HEK293 (cell line): ENCODE data around the gene MYO5B.

Source experiments
- CTCF ChIA-PET: fragments of 350-600 bp; formaldehyde crosslinking; extraction: SDS; loops from one replicate; lab custom pipeline; 2021; ENCODE audit warnings: antibody characterized with exemption; lab: Yijun Ruan, JAX
- POLR2A ChIA-PET: fragments of 300-600 bp; formaldehyde crosslinking; extraction: SDS; loops from one replicate; lab custom pipeline; 2020; ENCODE audit warnings: antibody characterized with exemption, inconsistent platforms; lab: Yijun Ruan, JAX
- H3K27ac ChIP-seq: fragments of 200-500 bp; sonication (Bioruptor generic); 2 replicates; pipeline ENCODE4 v1.5.1; 2014; ENCODE audit warnings: low read depth, low read length, control low read depth, inconsistent platforms; ENCODE audit errors: extremely low read depth
- H3K36me3 ChIP-seq, 2 experiments: fragments of 200-500 bp in 1 of 2; sonication (Bioruptor generic) in 1 of 2; 1 replicate in 1 of 2; 2 replicates in 1 of 2; pipeline ENCODE4 v1.5.1; 2014 to 2017; ENCODE audit warnings: inconsistent platforms in 2 of 2, low read length in 2 of 2; ENCODE audit not compliant: control insufficient read depth in 2 of 2, insufficient read depth in 1 of 2
- H3K4me1 ChIP-seq: fragments of 200-500 bp; sonication (Bioruptor generic); 2 replicates; pipeline ENCODE4 v1.5.1; 2014; ENCODE audit warnings: mild to moderate bottlenecking, low read length, inconsistent platforms; ENCODE audit not compliant: control insufficient read depth, insufficient read depth
- H3K4me3 ChIP-seq: 2 replicates; pipeline ENCODE4 v1.5.1; 2011; ENCODE audit warnings: low read depth, mild to moderate bottlenecking, control low read depth, low read length, moderate library complexity
- H3K9me3 ChIP-seq: fragments of 200-500 bp; sonication (Bioruptor generic); 2 replicates; pipeline ENCODE4 v1.5.1; 2014; ENCODE audit warnings: low read depth, low read length, inconsistent platforms; ENCODE audit not compliant: control insufficient read depth, insufficient read depth
- CTCF ChIP-seq: fragments of 450-650 bp; formaldehyde crosslinking; IDR thresholded peaks from 2 replicates; pipeline ENCODE4 v1.5.1; 2016; ENCODE audit warnings: missing biosample characterization, missing genetic modification characterization
- FEZF1 ChIP-seq: fragments of 450-650 bp; formaldehyde crosslinking; IDR thresholded peaks from 2 replicates; pipeline ENCODE4 v1.5.1; 2016; ENCODE audit warnings: missing biosample characterization, missing genetic modification characterization
- INSM2 ChIP-seq: fragments of 450-650 bp; formaldehyde crosslinking; IDR thresholded peaks from 2 replicates; pipeline ENCODE4 v1.5.1; 2016; ENCODE audit warnings: missing biosample characterization, missing genetic modification characterization
- KLF10 ChIP-seq: fragments of 450-650 bp; IDR thresholded peaks from 2 replicates; pipeline ENCODE4 v1.5.1; 2018; ENCODE audit warnings: missing biosample characterization, mild to moderate bottlenecking, missing genetic modification characterization
- KLF9 ChIP-seq: fragments of 450-650 bp; formaldehyde crosslinking; IDR thresholded peaks from 2 replicates; pipeline ENCODE4 v1.5.1; 2016; ENCODE audit warnings: missing biosample characterization, missing genetic modification characterization, low read depth
- SCRT1 ChIP-seq: fragments of 450-650 bp; formaldehyde crosslinking; IDR thresholded peaks from 2 replicates; pipeline ENCODE4 v1.5.1; 2016; ENCODE audit warnings: missing biosample characterization, missing genetic modification characterization, borderline replicate concordance
- ZBTB7A ChIP-seq: fragments of 450-650 bp; formaldehyde crosslinking; IDR thresholded peaks from 2 replicates; pipeline ENCODE4 v1.5.1; 2016; ENCODE audit warnings: low read depth, missing biosample characterization, missing genetic modification characterization
- ZNF112 ChIP-seq: fragments of 450-650 bp; formaldehyde crosslinking; IDR thresholded peaks from 2 replicates; pipeline ENCODE4 v1.5.0; 2017; ENCODE audit warnings: missing biosample characterization, missing genetic modification characterization
- ZNF133 ChIP-seq: fragments of 450-650 bp; formaldehyde crosslinking; IDR thresholded peaks from 2 replicates; pipeline ENCODE4 v1.5.1; 2016; ENCODE audit warnings: missing biosample characterization, missing genetic modification characterization
- ZNF138 ChIP-seq: fragments of 450-650 bp; formaldehyde crosslinking; IDR thresholded peaks from 2 replicates; pipeline ENCODE4 v1.5.1; 2016; ENCODE audit warnings: missing biosample characterization, missing genetic modification characterization, borderline replicate concordance
- ZNF146 ChIP-seq: fragments of 450-650 bp; formaldehyde crosslinking; IDR thresholded peaks from 2 replicates; pipeline ENCODE4 v1.5.1; 2016; ENCODE audit warnings: missing biosample characterization, missing genetic modification characterization
- ZNF248 ChIP-seq: fragments of 450-650 bp; formaldehyde crosslinking; IDR thresholded peaks from 2 replicates; pipeline ENCODE4 v1.5.1; 2017; ENCODE audit warnings: missing biosample characterization, missing genetic modification characterization
- ZNF311 ChIP-seq: fragments of 450-650 bp; formaldehyde crosslinking; IDR thresholded peaks from 2 replicates; pipeline ENCODE4 v1.5.1; 2017; ENCODE audit warnings: missing biosample characterization, missing genetic modification characterization, borderline replicate concordance
- ZNF341 ChIP-seq: fragments of 450-650 bp; formaldehyde crosslinking; IDR thresholded peaks from 2 replicates; pipeline ENCODE4; 2016; ENCODE audit warnings: low read depth, missing biosample characterization, missing genetic modification characterization
- ZNF423 ChIP-seq: fragments of 450-650 bp; formaldehyde crosslinking; IDR thresholded peaks from 2 replicates; pipeline ENCODE4 v1.5.1; 2016; ENCODE audit warnings: missing biosample characterization, missing genetic modification characterization
- ZNF433 ChIP-seq: fragments of 450-650 bp; formaldehyde crosslinking; IDR thresholded peaks from 2 replicates; pipeline ENCODE4 v1.5.1; 2016; ENCODE audit warnings: missing biosample characterization, missing genetic modification characterization, low read depth
- ZNF600 ChIP-seq: fragments of 450-650 bp; formaldehyde crosslinking; IDR thresholded peaks from 2 replicates; pipeline ENCODE4 v1.5.1; 2016; ENCODE audit warnings: missing biosample characterization, missing genetic modification characterization
- ZNF677 ChIP-seq: fragments of 450-650 bp; IDR thresholded peaks from 2 replicates; pipeline ENCODE4 v1.5.0; 2018; ENCODE audit warnings: missing biosample characterization, mild to moderate bottlenecking, missing genetic modification characterization, moderate library complexity
- ZNF747 ChIP-seq: fragments of 450-650 bp; formaldehyde crosslinking; IDR thresholded peaks from 2 replicates; pipeline ENCODE4 v1.5.1; 2016; ENCODE audit warnings: missing biosample characterization, missing genetic modification characterization
- ZSCAN5A ChIP-seq: fragments of 450-650 bp; formaldehyde crosslinking; IDR thresholded peaks from 2 replicates; pipeline ENCODE4 v1.5.1; 2016; ENCODE audit warnings: missing biosample characterization, missing genetic modification characterization
- TF ChIP-seq, protein P1 (sequence below): fragments of 450-650 bp; formaldehyde crosslinking; IDR thresholded peaks from 2 replicates; pipeline ENCODE4 v1.5.1; 2016; ENCODE audit warnings: missing biosample characterization, missing genetic modification characterization
- TF ChIP-seq, protein P2 (sequence below): fragments of 450-650 bp; formaldehyde crosslinking; IDR thresholded peaks from 2 replicates; pipeline ENCODE4 v1.5.1; 2016; ENCODE audit warnings: missing biosample characterization, missing genetic modification characterization
- TF ChIP-seq, protein P3 (sequence below): fragments of 450-650 bp; formaldehyde crosslinking; IDR thresholded peaks from 2 replicates; pipeline ENCODE4 v1.5.1; 2016; ENCODE audit warnings: missing biosample characterization, missing genetic modification characterization

Gene MYO5B

GRCh38 chr18:49856496-49856895, 338.5 kb downstream of the MYO5B start (continued):
- no peak for TF ChIP-seq ZNF146
- no peak for TF ChIP-seq FEZF1
- TF ChIP-seq CTCF (tag by site-specific recombination) = no peak
- TF ChIP-seq ZNF747 (tag by site-specific recombination) = no peak
- TF ChIP-seq, all 188 proteins: peak for 0

DNA sequence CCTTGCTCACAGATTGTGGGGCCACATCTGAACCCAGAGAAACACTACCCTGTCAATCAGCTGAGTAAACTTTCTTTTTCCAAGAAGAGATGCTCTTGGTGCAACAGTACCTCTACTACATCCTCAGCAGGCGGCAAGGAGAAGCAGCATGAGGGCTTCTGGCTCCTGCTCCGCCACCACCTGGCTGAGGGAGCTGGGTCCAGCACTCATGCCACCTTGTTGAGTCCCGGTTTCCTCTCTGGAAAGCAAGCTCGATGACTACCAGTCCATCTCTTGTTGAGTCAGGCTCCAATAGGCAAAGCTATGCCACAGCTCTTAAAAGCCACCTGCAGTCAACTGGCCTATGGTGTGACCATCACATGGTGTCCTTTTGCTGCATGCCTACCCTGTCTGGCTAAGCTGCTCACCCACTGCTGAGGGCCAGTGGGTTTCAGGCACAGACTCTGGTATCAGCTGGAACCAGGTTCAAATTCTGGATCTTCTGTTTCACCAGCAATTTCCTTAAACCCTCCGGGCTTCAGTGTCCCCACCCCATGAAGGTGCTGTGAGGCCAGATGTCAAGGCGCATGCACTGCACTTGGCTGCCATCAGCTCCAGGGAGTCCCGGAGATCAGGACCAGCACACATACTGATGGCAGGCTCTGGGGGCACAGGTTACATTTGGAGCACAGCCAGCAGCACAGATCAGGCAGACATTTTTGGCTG, 339.1 kb downstream of the MYO5B start:
- Histone ChIP-seq H3K4me1 (peaks cover 4% of the 10 kb centered on the region), H3K27ac (no peak overlapping the region), H3K36me3 (no peaks in the 10 kb centered on the region), H3K9me3 (no peaks in the 10 kb centered on the region), H3K4me3 (no peak overlapping the region)
- POLR2A ChIA-PET = no interaction called here
- CTCF ChIA-PET = interaction anchor here (0.6 to 10.8 kb wide), 6 partner anchors 73 to 348 kb away, joined by 3 to 169 read pairs (median 4); no protein-coding TSS in a partner anchor
- TF ChIP-seq ZNF423 (no peak), ZNF600 (tag by site-specific recombination) (no peak), ZSCAN5A (tag by site-specific recombination) (no peak), ZBTB7A (no peak), ZNF433 (tag by site-specific recombination) (no peak), ZNF112 (tag by site-specific recombination) (no peak), KLF9 (tag by site-specific recombination) (no peak), KLF10 (tag by site-specific recombination) (no peak), ZNF341 (tag by site-specific recombination) (no peak), INSM2 (tag by site-specific recombination) (no peak), ZNF138 (no peak), ZNF248 (no peak), ZNF311 (tag by site-specific recombination) (no peak), ZNF133 (no peak), ZNF677 (tag by site-specific recombination) (no peak), SCRT1 (tag by site-specific recombination) (no peak)
- TF ChIP-seq, protein P1, sequence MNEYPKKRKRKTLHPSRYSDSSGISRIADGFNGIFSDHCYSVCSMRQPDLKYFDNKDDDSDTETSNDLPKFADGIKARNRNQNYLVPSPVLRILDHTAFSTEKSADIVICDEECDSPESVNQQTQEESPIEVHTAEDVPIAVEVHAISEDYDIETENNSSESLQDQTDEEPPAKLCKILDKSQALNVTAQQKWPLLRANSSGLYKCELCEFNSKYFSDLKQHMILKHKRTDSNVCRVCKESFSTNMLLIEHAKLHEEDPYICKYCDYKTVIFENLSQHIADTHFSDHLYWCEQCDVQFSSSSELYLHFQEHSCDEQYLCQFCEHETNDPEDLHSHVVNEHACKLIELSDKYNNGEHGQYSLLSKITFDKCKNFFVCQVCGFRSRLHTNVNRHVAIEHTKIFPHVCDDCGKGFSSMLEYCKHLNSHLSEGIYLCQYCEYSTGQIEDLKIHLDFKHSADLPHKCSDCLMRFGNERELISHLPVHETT (tag by site-specific recombination) = no peak
- TF ChIP-seq, protein P2, sequence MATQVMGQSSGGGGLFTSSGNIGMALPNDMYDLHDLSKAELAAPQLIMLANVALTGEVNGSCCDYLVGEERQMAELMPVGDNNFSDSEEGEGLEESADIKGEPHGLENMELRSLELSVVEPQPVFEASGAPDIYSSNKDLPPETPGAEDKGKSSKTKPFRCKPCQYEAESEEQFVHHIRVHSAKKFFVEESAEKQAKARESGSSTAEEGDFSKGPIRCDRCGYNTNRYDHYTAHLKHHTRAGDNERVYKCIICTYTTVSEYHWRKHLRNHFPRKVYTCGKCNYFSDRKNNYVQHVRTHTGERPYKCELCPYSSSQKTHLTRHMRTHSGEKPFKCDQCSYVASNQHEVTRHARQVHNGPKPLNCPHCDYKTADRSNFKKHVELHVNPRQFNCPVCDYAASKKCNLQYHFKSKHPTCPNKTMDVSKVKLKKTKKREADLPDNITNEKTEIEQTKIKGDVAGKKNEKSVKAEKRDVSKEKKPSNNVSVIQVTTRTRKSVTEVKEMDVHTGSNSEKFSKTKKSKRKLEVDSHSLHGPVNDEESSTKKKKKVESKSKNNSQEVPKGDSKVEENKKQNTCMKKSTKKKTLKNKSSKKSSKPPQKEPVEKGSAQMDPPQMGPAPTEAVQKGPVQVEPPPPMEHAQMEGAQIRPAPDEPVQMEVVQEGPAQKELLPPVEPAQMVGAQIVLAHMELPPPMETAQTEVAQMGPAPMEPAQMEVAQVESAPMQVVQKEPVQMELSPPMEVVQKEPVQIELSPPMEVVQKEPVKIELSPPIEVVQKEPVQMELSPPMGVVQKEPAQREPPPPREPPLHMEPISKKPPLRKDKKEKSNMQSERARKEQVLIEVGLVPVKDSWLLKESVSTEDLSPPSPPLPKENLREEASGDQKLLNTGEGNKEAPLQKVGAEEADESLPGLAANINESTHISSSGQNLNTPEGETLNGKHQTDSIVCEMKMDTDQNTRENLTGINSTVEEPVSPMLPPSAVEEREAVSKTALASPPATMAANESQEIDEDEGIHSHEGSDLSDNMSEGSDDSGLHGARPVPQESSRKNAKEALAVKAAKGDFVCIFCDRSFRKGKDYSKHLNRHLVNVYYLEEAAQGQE (tag by site-specific recombination) = no peak
- TF ChIP-seq, protein P3, sequence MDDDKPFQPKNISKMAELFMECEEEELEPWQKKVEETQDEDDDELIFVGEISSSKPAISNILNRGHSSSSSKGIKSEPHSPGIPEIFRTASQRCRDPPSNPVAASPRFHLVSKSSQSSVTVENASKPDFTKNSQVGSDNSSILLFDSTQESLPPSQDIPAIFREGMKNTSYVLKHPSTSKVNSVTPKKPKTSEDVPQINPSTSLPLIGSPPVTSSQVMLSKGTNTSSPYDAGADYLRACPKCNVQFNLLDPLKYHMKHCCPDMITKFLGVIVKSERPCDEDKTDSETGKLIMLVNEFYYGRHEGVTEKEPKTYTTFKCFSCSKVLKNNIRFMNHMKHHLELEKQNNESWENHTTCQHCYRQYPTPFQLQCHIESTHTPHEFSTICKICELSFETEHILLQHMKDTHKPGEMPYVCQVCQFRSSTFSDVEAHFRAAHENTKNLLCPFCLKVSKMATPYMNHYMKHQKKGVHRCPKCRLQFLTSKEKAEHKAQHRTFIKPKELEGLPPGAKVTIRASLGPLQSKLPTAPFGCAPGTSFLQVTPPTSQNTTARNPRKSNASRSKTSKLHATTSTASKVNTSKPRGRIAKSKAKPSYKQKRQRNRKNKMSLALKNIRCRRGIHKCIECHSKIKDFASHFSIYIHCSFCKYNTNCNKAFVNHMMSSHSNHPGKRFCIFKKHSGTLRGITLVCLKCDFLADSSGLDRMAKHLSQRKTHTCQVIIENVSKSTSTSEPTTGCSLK = no peak
